Hepatocyte (in vitro differentiated cells): ENCODE data around the gene PLCL1. TPM values are rescaled to one million over a fixed set of nuclear protein-coding genes. Genes with fewer than 3 reads are reported as not detected.

ENCODE experiments used
- DNase-seq: peaks from one replicate; pipeline ENCODE4 v3.0.0-alpha.2; 2016; ENCODE audit warnings: low spot score
- H2AFZ ChIP-seq: fragments of 200-600 bp; sonication (generic); 2 replicates; pipeline ENCODE4 v1.6.0; 2016; ENCODE audit warnings: antibody characterized with exemption, mild to moderate bottlenecking
- H3K27ac ChIP-seq: fragments of 200-600 bp; sonication (generic); 2 replicates; pipeline ENCODE4 v1.5.1; 2016; ENCODE audit warnings: mild to moderate bottlenecking
- H3K27me3 ChIP-seq: fragments of 200-600 bp; sonication (generic); 2 replicates; pipeline ENCODE4 v1.6.1; 2016
- H3K36me3 ChIP-seq: fragments of 200-600 bp; sonication (generic); replicated peaks from 2 replicates; pipeline ENCODE4 v1.5.1; 2016; ENCODE audit warnings: low read depth; ENCODE audit not compliant: insufficient read depth
- H3K4me1 ChIP-seq: fragments of 200-600 bp; sonication (generic); 2 replicates; pipeline ENCODE4 v1.5.1; 2016; ENCODE audit warnings: mild to moderate bottlenecking, moderate library complexity; ENCODE audit not compliant: insufficient read depth
- H3K4me2 ChIP-seq: fragments of 200-600 bp; sonication (generic); 2 replicates; pipeline ENCODE4 v1.6.0; 2016
- H3K4me3 ChIP-seq: fragments of 200-600 bp; sonication (generic); 2 replicates; pipeline ENCODE4 v1.5.1; 2016; ENCODE audit warnings: mild to moderate bottlenecking
- H3K79me2 ChIP-seq: fragments of 200-600 bp; sonication (generic); 2 replicates; pipeline ENCODE4 v1.6.0; 2017; ENCODE audit warnings: mild to moderate bottlenecking
- H3K9me2 ChIP-seq: fragments of 200-600 bp; sonication (generic); replicated peaks from 2 replicates; pipeline ENCODE4 v1.6.0; 2017; ENCODE audit warnings: mild to moderate bottlenecking; ENCODE audit not compliant: insufficient read depth
- H3K9me3 ChIP-seq: fragments of 200-600 bp; sonication (generic); 2 replicates; pipeline ENCODE4 v1.5.1; 2016; ENCODE audit warnings: low read depth, mild to moderate bottlenecking
- H4K20me1 ChIP-seq: fragments of 200-600 bp; sonication (generic); 2 replicates; pipeline ENCODE4 v1.6.0; 2016; ENCODE audit warnings: mild to moderate bottlenecking; ENCODE audit not compliant: insufficient read depth, poor library complexity, severe bottlenecking
- EZH2 ChIP-seq: fragments of 200-600 bp; sonication (generic); IDR thresholded peaks from 2 replicates; pipeline ENCODE4 v1.6.1; 2016; ENCODE audit warnings: antibody characterized with exemption, mild to moderate bottlenecking, borderline replicate concordance
- EZH2phosphoT487 ChIP-seq: fragments of 200-600 bp; sonication (generic); IDR thresholded peaks from one replicate; pipeline ENCODE4 v1.6.1; 2018; ENCODE audit warnings: antibody characterized with exemption, mild to moderate bottlenecking, low read depth, moderate library complexity; ENCODE audit not compliant: unreplicated experiment, severe bottlenecking
- WGBS: methylation state at CpG from one replicate; pipeline ENCODE4 v1.1.6; 2016; ENCODE audit warnings: low lambda C conversion rate; ENCODE audit errors: missing lambda C conversion rate; 5-methylcytosine and 5-hydroxymethylcytosine counted together
- polyA plus RNA-seq: library from polyadenylated mRNA; unstranded; fragments of >200 nt; fragmentation: Nextera tagmentation; extraction: Ambion mirVana; gene quantifications from 2 replicates; pipeline ENCODE4 v1.2.1, GENCODE V29; 2016
- total RNA-seq: library from RNA; depleted of rRNA; stranded (reverse); fragments of >200 nt; gene quantifications from 2 replicates; pipeline ENCODE4 v1.2.3, GENCODE V29; 2014
- TF ChIP-seq, protein P1 (sequence below): fragments of 200-600 bp; sonication (generic); IDR thresholded peaks from 2 replicates; pipeline ENCODE4 v1.5.1; 2016; ENCODE audit warnings: antibody characterized with exemption, mild to moderate bottlenecking; ENCODE audit not compliant: poor library complexity

The PLCL1 gene
- total and polyA plus RNA-seq, 2 experiments from 2014 or later, result 0.37 to 2.4 TPM

DNA sequence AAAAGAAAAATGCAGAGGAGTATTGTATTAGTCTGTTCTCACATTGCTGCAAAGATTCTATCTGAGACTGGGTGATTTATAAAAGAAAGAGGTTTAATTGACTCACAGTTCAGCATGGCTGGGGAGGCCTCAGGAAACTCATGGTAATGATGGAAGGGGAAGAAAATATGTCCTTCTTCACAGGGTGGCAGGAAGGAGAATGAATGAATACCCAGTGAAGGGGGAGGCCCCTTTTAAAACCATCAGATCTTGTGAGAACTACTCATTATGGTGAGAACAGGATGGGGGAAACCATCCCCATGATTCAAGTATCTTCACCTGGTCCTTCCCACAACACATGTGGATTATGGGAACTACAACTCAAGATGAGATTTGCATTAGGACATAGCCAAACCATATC, 9.1 kb upstream of the PLCL1 start:
- Histone ChIP-seq H3K36me3 (no peaks in the 10 kb centered on the region), H4K20me1 (no peaks in the 10 kb centered on the region)
- TF ChIP-seq, protein P1, sequence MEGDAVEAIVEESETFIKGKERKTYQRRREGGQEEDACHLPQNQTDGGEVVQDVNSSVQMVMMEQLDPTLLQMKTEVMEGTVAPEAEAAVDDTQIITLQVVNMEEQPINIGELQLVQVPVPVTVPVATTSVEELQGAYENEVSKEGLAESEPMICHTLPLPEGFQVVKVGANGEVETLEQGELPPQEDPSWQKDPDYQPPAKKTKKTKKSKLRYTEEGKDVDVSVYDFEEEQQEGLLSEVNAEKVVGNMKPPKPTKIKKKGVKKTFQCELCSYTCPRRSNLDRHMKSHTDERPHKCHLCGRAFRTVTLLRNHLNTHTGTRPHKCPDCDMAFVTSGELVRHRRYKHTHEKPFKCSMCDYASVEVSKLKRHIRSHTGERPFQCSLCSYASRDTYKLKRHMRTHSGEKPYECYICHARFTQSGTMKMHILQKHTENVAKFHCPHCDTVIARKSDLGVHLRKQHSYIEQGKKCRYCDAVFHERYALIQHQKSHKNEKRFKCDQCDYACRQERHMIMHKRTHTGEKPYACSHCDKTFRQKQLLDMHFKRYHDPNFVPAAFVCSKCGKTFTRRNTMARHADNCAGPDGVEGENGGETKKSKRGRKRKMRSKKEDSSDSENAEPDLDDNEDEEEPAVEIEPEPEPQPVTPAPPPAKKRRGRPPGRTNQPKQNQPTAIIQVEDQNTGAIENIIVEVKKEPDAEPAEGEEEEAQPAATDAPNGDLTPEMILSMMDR, result no peak
- TF ChIP-seq EZH2phosphoT487 (no peak), EZH2 (no peak)

DNA sequence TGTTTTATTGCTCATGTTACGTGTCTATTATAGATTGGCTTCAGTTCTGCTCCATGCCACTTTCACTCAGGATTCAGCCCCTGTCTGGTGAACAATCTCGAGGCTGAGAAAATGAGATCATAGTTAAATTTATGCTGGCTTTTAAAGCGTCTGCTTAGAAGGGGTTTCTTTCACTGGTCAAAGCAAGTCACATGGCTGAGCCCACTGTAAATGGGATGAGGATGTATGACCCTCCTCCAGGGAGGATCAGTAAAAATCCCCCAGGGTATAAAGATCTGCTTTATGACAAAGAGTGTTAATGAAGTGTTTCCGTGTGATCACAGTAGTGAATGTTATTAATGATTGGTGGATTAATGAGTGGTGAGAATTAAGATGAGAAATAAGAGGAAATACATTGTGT, 6.2 kb upstream of the PLCL1 start:
- no peaks in the 10 kb centered on the region for H3K36me3 ChIP-seq
- no peak overlapping the region for H2AFZ ChIP-seq
- H3K9me3 ChIP-seq, result no peaks in the 10 kb centered on the region
- H4K20me1 ChIP-seq, result no peaks in the 10 kb centered on the region
- no peak overlapping the region for H3K4me3 ChIP-seq
- H3K79me2 ChIP-seq, result no peaks in the 10 kb centered on the region
- H3K4me2 ChIP-seq, result no peak overlapping the region
- TF ChIP-seq, protein P1, result no peak
- TF ChIP-seq EZH2, result no peak
- no peak for TF ChIP-seq EZH2phosphoT487
- 52% methylated on average over 4 of the region's 4 CpGs for WGBS
- no peak overlapping the region for H3K27ac ChIP-seq
- H3K27me3 ChIP-seq, result peaks cover 5% of the 10 kb centered on the region
- H3K9me2 ChIP-seq, result no peaks in the 10 kb centered on the region
- H3K4me1 ChIP-seq, result no peaks in the 10 kb centered on the region
- no peak for DNase-seq

More for the DNA sequence above, 9.1 kb upstream of the PLCL1 start:
- H2AFZ ChIP-seq, result no peak overlapping the region
- H3K4me3 ChIP-seq, result no peak overlapping the region
- no peaks in the 10 kb centered on the region for H3K9me2 ChIP-seq
- no peak for DNase-seq
- no peaks in the 10 kb centered on the region for H3K4me1 ChIP-seq
- no peak overlapping the region for H3K4me2 ChIP-seq
- H3K79me2 ChIP-seq, result no peaks in the 10 kb centered on the region
- H3K27ac ChIP-seq, result no peak overlapping the region
- H3K27me3 ChIP-seq, result peaks cover 14% of the 10 kb centered on the region
- H3K9me3 ChIP-seq, result no peaks in the 10 kb centered on the region

DNA sequence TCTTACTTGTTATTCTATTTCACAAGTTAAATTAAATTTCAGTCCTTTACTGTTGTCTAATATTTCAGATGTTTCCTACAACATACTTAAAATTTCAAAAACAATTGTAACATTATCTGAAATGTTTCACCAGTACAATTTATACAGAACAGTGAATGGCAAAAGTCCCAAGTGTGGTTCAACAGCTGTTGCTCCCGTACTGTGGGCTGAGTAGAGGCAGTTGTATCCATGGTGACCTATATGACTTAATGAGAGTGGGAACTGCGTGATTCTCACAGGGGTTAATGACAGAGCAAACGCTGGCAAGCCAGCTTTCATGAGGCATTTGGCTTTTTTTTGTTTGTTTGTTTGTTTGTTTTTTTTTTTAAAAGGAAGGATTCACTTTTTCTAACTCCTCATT, 5.3 kb upstream of the PLCL1 start:
- Histone ChIP-seq H3K27ac (no peak overlapping the region), H3K27me3 (no peaks in the 10 kb centered on the region), H3K9me2 (no peaks in the 10 kb centered on the region), H3K9me3 (no peaks in the 10 kb centered on the region), H3K4me1 (peaks cover 5% of the 10 kb centered on the region), H3K36me3 (no peaks in the 10 kb centered on the region), H4K20me1 (no peaks in the 10 kb centered on the region), H3K4me3 (no peak overlapping the region), H3K79me2 (no peaks in the 10 kb centered on the region), H2AFZ (no peak overlapping the region), H3K4me2 (no peak overlapping the region)
- no peak for DNase-seq
- WGBS, result 68% methylated on average over 3 of the region's 3 CpGs
- no peak for TF ChIP-seq EZH2
- TF ChIP-seq EZH2phosphoT487, result no peak
- TF ChIP-seq, protein P1, result no peak

DNA sequence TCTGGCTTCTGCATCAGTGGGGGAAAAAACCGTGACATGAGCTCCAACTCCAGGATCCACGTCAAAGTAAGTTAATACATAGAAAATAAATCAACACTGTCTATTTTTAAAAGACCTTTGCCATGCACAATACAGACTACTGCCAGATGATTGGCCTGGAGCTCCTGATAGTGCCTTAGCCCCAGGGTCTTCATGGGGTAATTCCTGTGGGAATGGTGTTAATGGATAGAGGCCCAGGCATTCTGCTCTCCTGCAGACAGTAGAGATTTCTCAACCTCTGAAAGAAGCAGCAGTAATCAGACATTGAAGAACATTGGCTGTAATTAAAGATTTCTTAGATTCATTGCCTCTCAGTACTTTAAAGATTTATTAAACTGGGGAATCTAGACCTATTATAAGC, 4.3 kb upstream of the PLCL1 start:
- TF ChIP-seq, protein P1, result no peak
- TF ChIP-seq EZH2phosphoT487, result no peak
- Histone ChIP-seq H3K27ac (no peak overlapping the region), H3K4me1 (peaks cover 5% of the 10 kb centered on the region), H4K20me1 (no peaks in the 10 kb centered on the region), H3K9me3 (no peaks in the 10 kb centered on the region), H3K36me3 (no peaks in the 10 kb centered on the region), H3K4me3 (no peak overlapping the region), H2AFZ (no peak overlapping the region), H3K27me3 (peaks cover 1% of the 10 kb centered on the region), H3K4me2 (no peak overlapping the region), H3K9me2 (no peaks in the 10 kb centered on the region), H3K79me2 (no peaks in the 10 kb centered on the region)
- DNase-seq, result no peak
- 65% methylated on average over 2 of the region's 2 CpGs for WGBS
